NCI-H774 (cell line): ENCODE measurements around the gene FAH.

Experiments
- DNase-seq: peaks from one replicate; lab custom pipeline; 2025; lab: John Stamatoyannopoulos, UW

Gene FAH

DNA sequence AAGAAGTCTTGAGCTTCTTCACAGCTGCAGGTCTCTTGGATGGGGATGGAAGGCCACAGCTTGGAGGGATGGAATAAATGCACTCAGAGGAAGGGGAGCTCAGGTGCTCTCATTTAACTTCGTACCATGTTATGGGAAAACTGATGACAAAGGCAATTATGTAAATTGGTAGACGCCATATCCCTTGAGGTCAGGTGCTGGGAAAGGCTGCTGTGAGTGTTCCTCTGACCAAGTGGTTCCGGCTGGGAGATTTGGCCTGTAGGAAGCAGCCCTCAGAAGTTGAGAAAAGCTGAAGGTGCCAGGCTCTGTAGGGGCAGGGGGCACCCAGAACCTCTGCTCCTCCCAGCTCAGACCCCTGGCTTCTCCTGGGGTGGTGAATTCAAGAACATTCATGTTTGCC, 47.1 kb downstream of the FAH start:
- DNase-seq, result no peak

DNA sequence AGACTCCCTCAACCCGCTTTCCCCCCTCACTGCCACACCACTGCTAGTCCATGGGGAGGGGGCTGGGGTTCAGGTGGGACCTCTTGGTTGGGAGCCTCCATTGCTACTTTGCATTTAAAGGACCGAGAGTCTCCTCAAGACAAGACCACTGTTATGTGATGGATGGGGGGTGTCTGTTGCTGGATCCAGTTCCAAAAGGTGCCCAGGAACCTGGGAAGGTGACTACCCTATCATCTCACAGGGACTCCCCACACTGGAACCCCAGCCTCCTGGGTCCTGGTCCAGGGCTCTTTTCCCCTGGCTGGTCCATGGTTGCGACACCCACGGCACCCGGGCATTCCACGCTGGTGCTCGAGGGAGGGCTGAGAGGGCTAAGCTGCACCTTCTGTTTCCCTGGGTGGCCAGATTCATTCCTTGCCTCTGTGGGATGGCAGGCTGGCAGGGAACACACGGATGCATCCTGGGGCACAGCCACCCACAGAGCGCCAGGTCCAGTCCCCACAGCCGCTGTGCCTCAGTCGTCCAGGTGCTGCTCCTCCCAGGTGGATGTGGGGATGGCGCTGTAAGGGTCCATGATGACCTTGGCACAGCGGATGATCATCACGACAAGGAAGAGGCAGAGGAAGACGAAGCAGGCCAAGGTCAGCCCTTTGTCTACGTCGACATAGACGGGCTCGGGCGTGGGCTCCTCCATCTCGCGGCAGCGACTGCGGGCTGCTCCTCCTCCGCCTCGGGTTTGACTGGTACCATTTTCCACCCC, 48.6 kb downstream of the FAH start:
- no peak for DNase-seq

DNA sequence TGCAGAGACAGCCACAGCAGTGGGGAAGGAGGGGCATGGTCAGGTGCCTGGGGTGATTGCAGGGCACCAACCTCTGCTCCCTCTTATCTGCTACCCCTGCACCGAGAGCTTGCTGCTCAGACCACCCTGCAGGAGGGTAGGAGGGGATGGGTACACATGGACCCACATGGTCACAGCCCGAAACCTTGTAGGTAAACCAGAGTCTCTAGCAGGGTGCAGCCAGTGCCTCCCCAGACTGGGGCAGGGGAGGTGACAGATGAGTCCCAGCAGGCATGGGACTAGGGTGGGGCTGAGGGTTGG, 49.2 kb downstream of the FAH start:
- DNase-seq, result no peak

DNA sequence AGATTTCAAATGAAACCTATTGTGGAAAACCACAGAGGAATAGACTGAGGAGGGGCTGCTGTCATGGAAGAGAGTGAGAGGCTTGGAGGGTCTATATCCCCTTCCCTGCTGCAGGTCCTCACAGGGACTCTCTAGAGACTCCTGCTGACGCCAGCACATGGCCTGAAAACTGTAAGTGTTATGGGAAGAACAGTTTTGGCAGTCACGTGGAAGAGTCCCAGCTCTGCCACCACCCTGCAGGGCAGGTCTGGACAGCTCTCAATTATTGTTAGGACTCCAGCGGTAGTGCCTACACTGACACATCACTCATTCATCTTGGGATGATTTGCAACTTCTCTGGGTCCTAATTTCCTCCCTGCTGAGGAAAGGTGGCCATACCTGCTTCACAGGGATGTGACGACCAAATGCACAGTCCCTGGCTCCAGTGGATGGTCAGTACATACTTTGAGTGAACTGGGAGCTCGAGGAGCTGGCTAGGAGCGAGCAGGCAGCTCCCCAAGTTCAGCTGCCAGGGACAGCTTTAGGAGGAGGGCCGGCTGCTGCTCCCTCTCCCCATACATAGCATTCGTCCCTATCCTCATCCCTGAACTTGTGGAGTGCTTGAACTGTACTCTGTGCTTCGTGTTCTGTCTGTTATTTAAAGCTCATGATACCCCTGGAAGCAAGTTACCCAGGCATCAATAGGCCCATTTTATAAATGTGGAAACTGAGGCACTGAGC, 50.0 kb downstream of the FAH start:
- no peak for DNase-seq

DNA sequence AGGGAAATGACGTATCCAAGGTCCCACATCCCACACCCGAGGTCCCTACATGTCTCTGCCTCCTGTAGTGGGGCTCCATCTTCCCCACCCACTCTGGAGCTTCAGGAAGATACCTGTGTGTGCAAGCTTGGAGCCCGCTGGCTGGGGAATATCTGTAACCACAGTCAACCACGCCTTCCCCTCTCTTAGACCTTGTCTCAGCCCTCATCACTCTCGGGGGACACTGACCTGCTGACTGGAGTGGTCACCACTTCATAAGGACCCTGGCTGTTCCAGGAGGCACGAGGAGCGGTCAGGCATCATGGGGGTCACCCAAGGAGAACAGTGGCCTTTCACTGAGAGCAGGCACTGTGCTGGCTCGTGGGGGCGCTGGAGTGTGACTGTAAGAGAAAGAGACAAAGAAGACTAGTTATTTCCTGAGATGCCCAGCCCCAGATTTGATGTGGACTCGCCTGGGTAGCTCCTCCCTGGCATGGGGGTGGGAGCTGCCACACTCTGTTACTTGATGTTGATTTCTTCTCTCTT, 50.6 kb downstream of the FAH start:
- no peak for DNase-seq

DNA sequence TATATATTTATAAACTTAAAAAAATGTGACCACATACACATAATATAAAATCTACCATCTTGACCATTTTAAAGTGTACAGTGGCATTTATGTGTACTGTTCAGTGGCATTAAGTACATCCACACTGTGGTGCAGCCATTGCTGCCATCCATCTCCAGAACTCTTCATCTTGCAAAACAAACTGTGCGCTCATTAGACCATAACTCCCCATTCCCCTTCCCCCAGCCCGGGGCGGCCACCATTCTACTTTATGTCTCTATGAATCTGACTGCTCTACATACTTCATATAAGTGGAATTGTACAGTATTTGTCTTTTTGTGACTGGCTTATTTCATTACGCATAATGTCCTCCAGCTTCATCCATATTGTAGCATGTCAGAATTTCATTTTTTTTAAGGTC, 51.4 kb downstream of the FAH start:
- DNase-seq, result no peak

DNA sequence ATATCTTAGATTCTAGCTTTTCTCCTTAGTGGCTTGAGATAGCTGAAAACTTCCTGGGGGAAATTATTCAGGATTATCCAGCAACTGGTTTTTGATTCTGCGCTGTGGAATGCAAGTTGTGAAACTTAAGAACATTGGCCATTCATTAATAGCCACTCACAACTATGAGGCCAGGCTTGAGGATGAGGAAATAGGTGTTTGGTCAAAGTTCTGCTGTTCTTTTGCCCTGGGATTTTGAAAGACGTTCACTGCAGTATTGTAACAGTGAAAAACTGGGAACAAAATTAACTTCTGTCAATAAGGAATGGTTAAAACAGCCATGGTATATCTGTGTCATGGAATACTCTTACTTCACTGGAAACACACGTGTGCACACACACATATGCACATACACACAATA, 55.1 kb downstream of the FAH start:
- no peak for DNase-seq

DNA sequence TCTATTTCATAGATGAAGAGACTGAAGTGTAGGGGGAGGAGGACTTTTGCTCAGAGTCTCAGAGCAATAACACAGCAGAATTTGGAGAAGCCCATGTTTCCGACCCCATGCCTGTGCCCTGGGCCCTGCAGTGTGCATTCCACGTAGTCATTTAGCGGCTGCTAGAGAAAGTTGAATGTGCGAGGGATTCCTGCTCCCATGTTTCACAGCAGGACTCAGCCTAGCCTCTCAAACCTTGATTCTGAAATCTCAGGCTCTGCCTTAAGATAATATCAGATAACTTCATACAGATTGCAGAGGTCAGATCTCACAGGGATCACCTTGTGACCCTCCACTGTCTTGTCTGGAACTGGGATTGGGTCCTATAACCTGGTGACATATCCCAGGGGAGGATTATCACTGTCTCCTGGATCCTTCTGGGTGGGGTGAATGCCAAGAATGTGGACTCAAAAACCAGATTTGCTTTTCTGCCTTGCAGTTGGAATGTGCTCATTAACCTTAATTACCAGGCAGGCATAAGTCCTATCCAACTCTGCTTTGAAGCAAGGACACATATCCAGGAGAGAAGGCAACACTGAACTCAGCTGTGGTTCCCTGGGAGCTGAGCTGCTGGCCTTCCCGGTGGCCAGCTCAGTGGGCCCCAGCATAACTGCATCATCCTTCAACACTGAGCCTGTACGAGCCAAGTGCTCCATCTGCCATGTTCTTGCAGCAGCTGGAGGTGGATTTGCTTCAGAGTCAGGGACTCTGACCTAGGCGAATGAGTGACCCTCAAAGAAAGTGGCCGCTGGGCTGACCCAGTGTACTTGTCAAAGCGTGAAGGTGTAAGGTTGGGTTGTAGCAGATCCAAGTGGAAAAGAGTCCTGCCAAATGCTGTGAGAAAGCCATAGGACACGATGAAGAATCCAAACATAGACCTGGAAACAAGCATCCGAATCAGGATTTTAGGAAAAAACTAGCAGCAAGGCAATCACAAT, 56.2 kb downstream of the FAH start:
- no peak for DNase-seq

DNA sequence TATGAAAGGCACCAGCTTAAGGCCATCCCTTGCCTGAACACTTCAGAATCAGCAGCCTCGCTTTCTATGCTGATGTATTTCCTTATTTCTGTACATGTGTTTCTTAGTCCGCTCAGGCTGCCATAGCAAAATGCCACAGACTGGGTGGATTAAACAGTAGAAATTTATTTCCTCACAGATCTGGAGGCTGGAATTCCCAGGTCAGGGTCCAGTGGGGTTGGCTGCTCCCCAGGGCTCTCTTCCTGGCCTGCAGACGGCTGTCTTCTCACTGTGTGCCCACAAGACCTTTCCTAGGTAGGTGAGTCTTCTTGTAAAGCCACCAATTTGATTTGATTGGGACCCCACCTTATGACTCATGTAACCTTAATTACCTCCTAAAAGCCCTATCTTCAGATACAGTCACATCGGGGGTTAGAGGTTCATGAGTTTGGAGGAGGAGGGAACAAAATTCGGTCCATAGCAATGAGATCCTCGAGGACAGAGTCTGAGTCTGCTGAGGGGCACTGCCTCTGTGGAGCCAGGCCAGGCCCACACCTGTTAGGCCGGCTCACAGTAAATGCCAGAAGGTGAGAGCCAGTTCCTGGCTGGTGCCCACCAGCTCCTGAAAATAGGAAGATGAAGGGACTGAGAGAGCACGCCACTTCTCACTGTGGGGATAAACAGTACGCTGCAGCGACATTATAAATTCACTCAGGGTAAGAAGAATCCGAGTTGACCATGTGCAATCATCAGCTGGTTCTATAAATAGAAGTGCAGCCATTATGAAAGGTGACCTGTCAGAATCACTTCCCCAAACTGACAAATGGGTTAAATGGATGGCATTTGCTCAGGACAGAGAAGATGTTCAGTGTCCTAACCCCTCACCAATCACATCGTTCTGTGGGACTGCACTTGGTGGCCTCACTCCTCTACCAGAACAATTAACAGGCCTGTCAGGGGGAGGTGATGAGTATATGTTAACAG, 58.1 kb downstream of the FAH start:
- no peak for DNase-seq

DNA sequence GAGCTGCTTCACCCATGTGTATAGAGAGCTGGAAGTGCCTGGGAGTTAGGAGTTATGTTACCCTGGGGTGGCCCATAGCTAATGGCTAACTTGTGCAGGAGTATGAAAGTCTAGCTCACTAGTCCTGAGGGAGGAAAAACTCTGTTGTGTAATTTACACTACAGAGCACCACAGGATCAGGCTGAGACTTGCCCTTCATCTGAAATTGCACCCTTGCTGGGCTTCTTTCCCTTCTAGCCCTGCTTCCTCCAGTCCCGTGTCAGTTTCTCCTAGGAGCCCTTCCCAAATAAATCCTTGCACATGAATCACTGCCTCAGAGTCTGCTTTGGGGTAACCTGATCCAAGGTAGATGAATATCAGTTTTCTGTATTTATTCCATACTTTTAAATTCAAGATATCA, 59.2 kb downstream of the FAH start:
- DNase-seq, result no peak

DNA sequence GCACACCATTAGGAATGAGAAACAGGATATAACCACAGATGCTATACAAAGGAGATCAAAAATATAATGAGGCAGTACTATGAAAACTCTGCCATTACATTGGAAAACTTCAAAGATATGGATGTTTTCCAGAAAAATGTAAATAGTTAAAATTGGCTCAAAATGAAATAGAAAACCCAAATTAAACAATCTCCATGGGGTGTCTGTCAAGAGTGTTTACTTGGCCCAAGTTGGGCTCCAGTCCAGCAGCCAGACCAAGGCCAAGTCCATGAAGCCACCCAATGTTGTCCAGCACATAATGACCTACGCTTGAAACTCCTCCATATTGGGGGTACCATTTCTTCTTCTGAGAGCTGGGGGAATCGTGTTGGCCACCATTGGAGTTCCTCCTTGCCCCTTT, 62.1 kb downstream of the FAH start:
- no peak for DNase-seq

DNA sequence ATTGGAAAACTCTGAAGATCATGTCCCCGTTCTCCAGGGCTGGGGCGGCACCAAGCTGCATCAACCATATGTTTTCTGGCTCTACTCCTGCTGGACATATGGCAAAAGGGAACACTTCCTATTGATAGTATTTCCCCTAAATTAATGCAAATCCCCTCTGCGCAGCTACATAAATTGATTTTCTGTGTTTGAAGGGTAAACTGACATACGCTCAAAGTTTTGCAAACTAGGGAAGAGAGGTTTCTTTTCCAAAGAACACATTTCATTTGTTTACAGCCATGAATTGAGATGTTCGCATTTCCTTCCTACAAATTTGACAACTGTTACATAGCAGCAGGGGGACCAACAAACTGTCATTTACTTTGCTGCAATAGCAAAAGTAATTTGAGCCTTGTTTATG, 63.3 kb downstream of the FAH start:
- no peak for DNase-seq

DNA sequence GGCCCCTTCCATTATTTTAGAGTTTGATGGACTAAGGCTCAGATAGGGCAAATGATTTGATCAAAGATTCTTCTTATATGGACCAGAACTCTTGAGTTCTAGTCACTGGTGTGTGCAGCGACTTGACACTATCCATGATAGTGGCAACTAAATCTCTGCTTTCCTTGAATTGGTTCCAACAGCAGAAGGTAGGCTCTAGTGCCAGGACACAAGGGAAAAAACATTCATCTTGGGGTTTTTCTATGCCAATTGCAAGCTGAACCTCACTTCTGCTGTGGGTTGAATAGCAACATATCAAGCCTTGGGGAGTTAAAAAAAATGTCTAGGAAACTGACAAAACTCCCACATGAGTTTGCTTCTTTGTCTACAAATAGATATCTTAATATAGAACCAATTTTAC, 64.1 kb downstream of the FAH start:
- DNase-seq, result no peak

DNA sequence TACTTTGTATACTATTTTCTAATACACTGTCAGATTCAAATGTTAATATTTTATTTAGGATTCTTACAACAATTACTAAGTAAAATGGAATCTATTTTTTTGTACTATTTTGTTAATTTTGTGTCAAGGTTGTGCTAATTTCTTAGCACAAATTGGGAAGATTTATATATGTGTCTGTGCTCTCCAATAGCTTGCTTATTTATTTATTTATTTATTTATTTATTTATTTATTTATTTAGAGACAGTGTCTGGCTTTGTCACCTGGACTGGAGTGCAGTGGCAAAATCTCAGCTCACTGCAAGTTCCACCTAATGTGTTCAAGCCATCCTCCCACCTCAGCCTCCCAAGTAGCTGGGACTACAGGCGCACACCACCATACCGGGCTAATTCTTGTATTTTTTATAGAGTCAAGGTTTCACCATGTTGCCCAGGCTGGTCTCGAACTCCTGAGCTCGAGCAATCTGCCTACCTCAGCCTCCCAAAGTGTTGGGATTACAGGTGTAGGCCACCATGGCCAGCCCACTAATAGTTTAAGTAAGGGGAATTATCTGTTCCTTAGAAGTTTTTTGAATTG, 64.6 kb downstream of the FAH start:
- no peak for DNase-seq

DNA sequence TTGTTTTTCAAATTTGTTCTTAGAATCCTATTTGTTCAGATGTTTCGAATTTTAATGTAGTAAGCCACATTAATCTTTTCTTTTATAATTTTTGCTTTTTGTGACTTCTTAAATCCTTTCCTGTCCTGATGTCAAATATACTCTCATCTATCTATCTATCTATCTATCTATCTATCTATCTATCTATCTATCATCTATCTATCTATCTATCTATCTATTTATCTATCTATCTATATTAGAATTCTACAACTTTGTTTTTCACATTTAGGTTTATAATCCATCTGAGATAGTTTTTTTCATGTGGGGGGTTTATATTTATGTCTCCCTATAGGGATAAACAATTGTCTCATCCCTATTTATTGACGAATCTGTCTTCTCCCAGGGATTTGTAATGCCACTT, 67.2 kb downstream of the FAH start:
- DNase-seq, result no peak

DNA sequence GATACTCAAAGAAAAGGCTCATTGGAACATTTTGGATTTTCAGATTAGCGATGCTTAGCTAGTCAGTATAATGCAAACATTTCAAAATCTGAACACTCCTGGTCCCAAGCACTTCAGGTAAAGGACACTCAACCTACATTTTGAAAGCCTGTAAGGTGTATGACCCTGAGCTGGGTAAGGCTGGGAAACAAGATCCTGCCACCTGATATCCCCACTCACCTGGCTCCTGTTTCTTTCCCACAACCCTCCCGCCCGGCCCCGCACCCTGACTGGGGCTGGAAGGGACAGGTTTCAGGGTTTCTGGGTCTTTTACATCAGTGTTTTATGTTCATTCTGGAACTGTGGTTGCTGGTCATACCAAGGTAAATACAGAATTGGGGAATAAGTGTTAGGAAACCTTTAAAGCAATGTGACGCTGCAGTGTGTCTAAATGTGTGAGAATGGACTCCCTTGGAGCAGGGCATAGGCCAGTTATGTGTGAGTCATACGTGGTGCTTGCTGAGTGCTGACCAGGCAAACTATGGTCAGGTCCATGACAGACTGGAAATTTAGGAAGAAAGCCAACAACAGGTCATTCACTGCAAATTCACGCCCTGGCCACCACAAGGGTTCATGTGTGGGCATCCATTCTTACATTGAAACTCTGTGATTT, 76.3 kb downstream of the FAH start:
- DNase-seq, result no peak

DNA sequence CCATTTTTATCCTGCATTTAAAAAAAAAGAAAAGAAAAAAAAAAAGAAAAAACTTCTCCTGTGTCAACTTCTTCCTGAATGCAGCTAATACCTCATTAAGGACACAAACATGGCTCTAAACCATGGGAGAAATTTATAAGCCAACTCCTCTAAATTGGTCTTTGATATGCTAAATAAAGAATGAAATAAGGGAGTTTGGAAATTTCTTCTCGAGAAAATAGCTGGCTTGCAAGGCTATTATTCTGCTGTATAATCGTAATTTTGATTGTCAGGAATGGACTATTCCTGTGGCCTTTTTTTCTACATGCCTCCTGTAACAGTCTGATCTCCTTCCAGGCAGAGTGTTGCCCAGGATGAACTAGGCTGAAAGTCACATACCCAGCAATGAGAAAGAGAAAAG, 78.6 kb downstream of the FAH start:
- DNase-seq, result no peak

DNA sequence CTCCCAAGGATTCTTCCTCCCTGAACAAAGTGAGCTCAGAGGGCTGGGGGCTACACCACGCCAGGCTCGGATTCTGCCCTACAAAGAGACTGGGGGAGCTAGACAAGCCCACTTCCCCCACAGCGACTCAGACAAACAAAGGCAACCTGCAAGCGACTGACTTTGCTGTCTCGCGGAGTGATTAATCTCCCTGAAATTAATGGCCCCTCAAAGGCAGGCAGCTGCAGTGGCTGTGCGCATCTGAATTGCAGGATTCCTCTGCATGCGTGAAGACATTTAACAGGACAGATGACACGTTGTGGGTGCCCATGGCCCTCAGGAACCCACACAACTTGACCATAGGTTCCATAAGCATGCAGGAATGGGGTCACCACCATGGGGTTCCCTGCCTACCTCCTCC, 80.8 kb downstream of the FAH start:
- DNase-seq, result no peak

DNA sequence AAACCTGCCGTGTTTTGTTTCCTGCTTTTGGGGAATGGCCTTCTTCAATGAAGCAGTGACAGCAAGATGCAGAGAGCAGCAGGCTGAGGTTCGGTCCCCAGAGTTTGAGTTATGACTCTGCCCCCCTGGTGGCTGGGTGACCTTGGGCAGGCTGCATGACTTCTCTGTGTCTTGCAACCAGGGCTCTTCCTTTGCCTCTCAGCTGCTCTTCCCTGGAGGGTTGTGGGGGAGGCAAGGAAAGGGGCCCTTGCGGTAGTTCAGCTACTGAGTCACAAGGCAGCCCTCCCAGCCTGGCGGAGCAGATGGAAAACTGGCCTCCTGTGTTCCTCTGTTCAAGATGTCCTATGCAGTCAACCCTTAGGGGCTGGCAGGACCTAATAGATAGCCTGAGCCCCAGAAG, 82.1 kb downstream of the FAH start:
- DNase-seq, result no peak
